HG02798 (cell line): ENCODE measurements around the gene CXorf51B.
"Not testable (repeated sequence)": the region's sequence is repeated elsewhere in the genome, so short reads cannot be mapped to it uniquely, and the experiment has no call there.

Experiments used
- ATAC-seq: cut with Tn5 transposase; IDR thresholded peaks from one replicate; pipeline ENCODE4 v1.9.1; 2021; ENCODE audit warnings: mild to moderate bottlenecking; ENCODE audit not compliant: unreplicated experiment, poor library complexity

CXorf51B gene

DNA sequence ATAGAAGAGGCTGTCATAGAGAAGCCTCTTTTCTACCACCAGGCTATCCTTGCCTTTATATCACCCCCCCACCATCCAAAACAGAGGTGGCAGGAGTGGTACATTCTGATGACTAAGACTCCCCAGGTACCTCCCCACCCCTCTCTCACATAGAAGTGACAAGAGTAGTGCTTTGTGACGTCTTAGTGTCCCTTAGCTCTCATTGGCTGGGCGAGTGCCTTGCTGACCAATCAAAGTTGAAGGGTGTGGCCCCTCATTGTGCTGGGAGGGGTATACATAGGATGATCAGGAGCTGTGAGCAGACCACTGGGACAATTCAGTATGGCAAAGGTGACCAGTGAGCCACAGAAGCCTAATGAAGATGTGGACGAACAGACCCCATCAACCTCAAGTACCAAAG is at the start of gene CXorf51B:
CXorf51B (plus strand) TSS at position 301 of the 400 bp plus-strand sequence; CDS start at position 322, 21 bp downstream.
- not testable (repeated sequence) for ATAC-seq

DNA sequence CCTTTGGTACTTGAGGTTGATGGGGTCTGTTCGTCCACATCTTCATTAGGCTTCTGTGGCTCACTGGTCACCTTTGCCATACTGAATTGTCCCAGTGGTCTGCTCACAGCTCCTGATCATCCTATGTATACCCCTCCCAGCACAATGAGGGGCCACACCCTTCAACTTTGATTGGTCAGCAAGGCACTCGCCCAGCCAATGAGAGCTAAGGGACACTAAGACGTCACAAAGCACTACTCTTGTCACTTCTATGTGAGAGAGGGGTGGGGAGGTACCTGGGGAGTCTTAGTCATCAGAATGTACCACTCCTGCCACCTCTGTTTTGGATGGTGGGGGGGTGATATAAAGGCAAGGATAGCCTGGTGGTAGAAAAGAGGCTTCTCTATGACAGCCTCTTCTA is 5.1 kb downstream of the CXorf51B start, which contains the start of gene CXorf51A:
CXorf51A (minus strand) TSS at position 101 of the 400 bp plus-strand sequence; CDS start at position 80, 21 bp downstream.
- ATAC-seq: not testable (repeated sequence)

DNA sequence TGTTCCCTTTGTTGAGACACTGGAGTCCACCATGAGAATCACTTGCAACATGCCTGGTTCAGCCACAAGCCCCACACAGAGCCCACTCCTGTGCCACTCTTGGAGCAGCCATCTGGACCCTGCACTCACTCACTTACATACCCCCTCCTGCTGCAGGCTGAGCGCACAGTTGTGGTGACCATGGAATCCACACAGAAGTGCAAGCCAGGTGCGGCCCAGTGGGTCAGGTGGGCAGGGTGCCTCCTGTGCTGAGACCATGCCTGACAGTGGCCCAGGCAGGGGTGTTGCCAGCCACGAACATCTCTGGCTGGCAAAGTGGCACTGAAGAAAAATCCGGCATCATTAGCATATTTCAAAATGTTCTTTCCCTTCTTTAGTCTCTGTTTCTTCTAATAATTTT is 22.4 kb downstream of the CXorf51B start:
- no peak for ATAC-seq

DNA sequence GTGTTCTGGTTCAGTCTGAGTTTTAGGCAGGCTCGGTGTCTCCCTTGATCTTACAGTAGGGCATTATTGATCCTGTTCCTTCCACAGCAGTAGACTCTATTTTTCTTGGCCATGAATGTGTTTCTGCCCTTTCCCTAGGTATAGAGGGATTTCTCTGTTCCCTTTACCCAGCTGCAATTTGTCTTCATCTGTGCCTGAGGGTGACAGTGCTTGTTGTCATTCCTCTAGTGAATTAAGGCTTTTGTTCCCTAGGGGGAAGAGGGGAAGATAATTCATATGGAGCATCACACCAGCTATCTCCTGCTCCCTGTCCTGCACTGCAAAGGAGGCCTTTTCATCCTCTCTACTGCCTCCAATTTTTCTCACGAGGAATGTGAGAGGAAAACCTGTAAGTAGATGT is 44.7 kb downstream of the CXorf51B start:
- no peak for ATAC-seq
